K562 (cell line): ENCODE results near the gene RIT1. TPM values are rescaled to one million over a fixed set of nuclear protein-coding genes. Genes with fewer than 3 reads are reported as not detected.
A peak's percentile ranks its signal among the peaks of the same experiment; 100 is the strongest.

Source experiments
- BCOR ChIP-seq: fragments of 450-650 bp; IDR thresholded peaks from 2 replicates; pipeline ENCODE4 v1.6.1; 2016
- CAMTA2 ChIP-seq: fragments of 250-450 bp; sonication (Bioruptor Pico); conservative IDR thresholded peaks from 2 replicates; pipeline ENCODE4 v1.5.1; 2022
- ELK1 ChIP-seq: sonication (generic); formaldehyde crosslinking; IDR thresholded peaks from 2 replicates; pipeline ENCODE4 v1.8.1; 2022; ENCODE audit warnings: missing genetic modification reagents
- ETV5 ChIP-seq: sonication (generic); formaldehyde crosslinking; IDR thresholded peaks from 2 replicates; pipeline ENCODE4 v1.4.0; 2020; ENCODE audit warnings: low read depth, mild to moderate bottlenecking, missing genetic modification reagents
- FOXP1 ChIP-seq: sonication (generic); formaldehyde crosslinking; IDR thresholded peaks from 2 replicates; pipeline ENCODE4 v1.8.0; 2022; ENCODE audit warnings: mild to moderate bottlenecking, missing genetic modification reagents
- GTF2A2 ChIP-seq: IDR thresholded peaks from 2 replicates; pipeline ENCODE4 v1.6.1; 2016; ENCODE audit warnings: mild to moderate bottlenecking, missing genetic modification characterization, missing compliant biosample characterization
- HDAC2 ChIP-seq: fragments of 450-650 bp; IDR thresholded peaks from 2 replicates; pipeline ENCODE4 v1.6.1; 2016; ENCODE audit warnings: mild to moderate bottlenecking
- HMG20B ChIP-seq: fragments of 250-450 bp; sonication (Bioruptor Pico); IDR thresholded peaks from 2 replicates; pipeline ENCODE4 v1.5.0; 2021; ENCODE audit warnings: mild to moderate bottlenecking
- KDM1A ChIP-seq, 2 experiments: fragments of 450-650 bp; IDR thresholded peaks; 2 replicates each; pipeline ENCODE4 v1.6.1; 2016; ENCODE audit warnings: mild to moderate bottlenecking in 2 of 2
- MYNN ChIP-seq, 2 experiments: sonication (generic); formaldehyde crosslinking in 1 of 2; IDR thresholded peaks; 2 replicates each; pipeline versions ENCODE4 v1.5.0 to v1.6.1; 2016 to 2020; ENCODE audit warnings: antibody characterized with exemption in 1 of 2, missing genetic modification reagents in 1 of 2
- NR1H2 ChIP-seq: sonication (generic); formaldehyde crosslinking; IDR thresholded peaks from 2 replicates; pipeline ENCODE4 v1.4.0; 2020; ENCODE audit warnings: mild to moderate bottlenecking, missing genetic modification reagents
- PTBP1 ChIP-seq: fragments of 200-400 bp; formaldehyde crosslinking; IDR thresholded peaks from 2 replicates; pipeline ENCODE4 v1.6.1; 2017; ENCODE audit warnings: low read depth, low read length
- SMC3 ChIP-seq: conservative IDR thresholded peaks from 2 replicates; pipeline ENCODE4 v1.6.1; 2011; ENCODE audit warnings: low read depth, low read length, improper control_type of control experiment; ENCODE audit not compliant: insufficient read depth
- SP2 ChIP-seq: IDR thresholded peaks from 2 replicates; pipeline ENCODE4 v1.6.1; 2011; ENCODE audit warnings: mild to moderate bottlenecking, low read depth, low read length, moderate library complexity; ENCODE audit not compliant: poor library complexity, severe bottlenecking; ENCODE audit errors: extremely low read depth
- STAT5B ChIP-seq: fragments of 250-450 bp; sonication (Bioruptor Pico); IDR thresholded peaks from 2 replicates; pipeline ENCODE4 v1.8.0; 2021; ENCODE audit warnings: mild to moderate bottlenecking, inconsistent platforms
- TARDBP ChIP-seq: fragments of 450-650 bp; IDR thresholded peaks from 2 replicates; pipeline ENCODE4 v1.6.1; 2016
- U2AF1 ChIP-seq: fragments of 200-400 bp; formaldehyde crosslinking; optimal IDR thresholded peaks from 2 replicates; pipeline ENCODE3; 2017; ENCODE audit warnings: mild to moderate bottlenecking, low read depth, low read length, moderate library complexity
- XRCC5 ChIP-seq: fragments of 200-400 bp; formaldehyde crosslinking; IDR thresholded peaks from 2 replicates; pipeline ENCODE4 v1.6.1; 2017; ENCODE audit warnings: low read depth, mild to moderate bottlenecking, low read length
- ZFP30 ChIP-seq: fragments of 250-450 bp; sonication (Bioruptor Pico); IDR thresholded peaks from 2 replicates; pipeline ENCODE4 v1.8.0; 2022; ENCODE audit warnings: moderate library complexity, mild to moderate bottlenecking, inconsistent platforms, borderline replicate concordance
- ZNF165 ChIP-seq: fragments of 250-450 bp; sonication (Bioruptor Pico); IDR thresholded peaks from 2 replicates; pipeline ENCODE4 v1.4.0; 2020; ENCODE audit warnings: borderline replicate concordance
- ZNF239 ChIP-seq: fragments of 250-450 bp; sonication (Bioruptor Pico); IDR thresholded peaks from 2 replicates; pipeline ENCODE4 v1.4.0; 2020; ENCODE audit warnings: mild to moderate bottlenecking
- ZNF507 ChIP-seq: conservative IDR thresholded peaks from 2 replicates; pipeline ENCODE4 v1.6.1; 2017; ENCODE audit warnings: missing genetic modification characterization, missing compliant biosample characterization
- polyA plus RNA-seq, 8 experiments: library from polyadenylated mRNA; depleted of rRNA in 4 of 8; stranded (reverse) in 5 of 8; unstranded in 3 of 8; fragments of >200 nt; fragmentation: Nextera tagmentation in 2 of 8; fragmentation: Illumina TruSeq in 1 of 8; extraction: Ambion mirVana in 2 of 8; extraction: Trizol in 1 of 8; gene quantifications; 2 replicates each; pipeline versions ENCODE4 v1.2.1 to v1.2.3, GENCODE V29; 2011 to 2014; ENCODE audit warnings: inconsistent platforms in 1 of 8, missing spikeins in 1 of 8
- total RNA-seq, 7 experiments: library from RNA; depleted of rRNA in 6 of 7; stranded (reverse); fragments of >200 nt in 6 of 7; fragmentation: Illumina TruSeq in 2 of 7; extraction: Trizol in 2 of 7; gene quantifications; 2 replicates each; pipeline versions ENCODE4 v1.2.1 to v1.2.3, GENCODE V29; 2011 to 2021; ENCODE audit warnings: low replicate concordance in 1 of 7
- TF ChIP-seq, protein P1 (sequence below): fragments of 250-450 bp; sonication (Bioruptor Pico); IDR thresholded peaks from 2 replicates; pipeline ENCODE4 v1.8.0; 2021; ENCODE audit warnings: moderate library complexity, mild to moderate bottlenecking, inconsistent platforms
- TF ChIP-seq, protein P2 (sequence below): fragments of 250-450 bp; sonication (Bioruptor Pico); IDR thresholded peaks from 2 replicates; pipeline ENCODE4 v1.8.0; 2022; ENCODE audit warnings: inconsistent platforms
- TF ChIP-seq, protein P3 (sequence below): sonication (generic); formaldehyde crosslinking; IDR thresholded peaks from 2 replicates; pipeline ENCODE4 v1.8.0; 2022; ENCODE audit warnings: mild to moderate bottlenecking, missing genetic modification reagents, borderline replicate concordance

Gene RIT1
- total and polyA plus RNA-seq, 9 of the 15 experiments (the other 6 are each of a cell fraction or from before 2014, with no cell fraction given): 13.5 to 57.6 (median 22.9) TPM

DNA sequence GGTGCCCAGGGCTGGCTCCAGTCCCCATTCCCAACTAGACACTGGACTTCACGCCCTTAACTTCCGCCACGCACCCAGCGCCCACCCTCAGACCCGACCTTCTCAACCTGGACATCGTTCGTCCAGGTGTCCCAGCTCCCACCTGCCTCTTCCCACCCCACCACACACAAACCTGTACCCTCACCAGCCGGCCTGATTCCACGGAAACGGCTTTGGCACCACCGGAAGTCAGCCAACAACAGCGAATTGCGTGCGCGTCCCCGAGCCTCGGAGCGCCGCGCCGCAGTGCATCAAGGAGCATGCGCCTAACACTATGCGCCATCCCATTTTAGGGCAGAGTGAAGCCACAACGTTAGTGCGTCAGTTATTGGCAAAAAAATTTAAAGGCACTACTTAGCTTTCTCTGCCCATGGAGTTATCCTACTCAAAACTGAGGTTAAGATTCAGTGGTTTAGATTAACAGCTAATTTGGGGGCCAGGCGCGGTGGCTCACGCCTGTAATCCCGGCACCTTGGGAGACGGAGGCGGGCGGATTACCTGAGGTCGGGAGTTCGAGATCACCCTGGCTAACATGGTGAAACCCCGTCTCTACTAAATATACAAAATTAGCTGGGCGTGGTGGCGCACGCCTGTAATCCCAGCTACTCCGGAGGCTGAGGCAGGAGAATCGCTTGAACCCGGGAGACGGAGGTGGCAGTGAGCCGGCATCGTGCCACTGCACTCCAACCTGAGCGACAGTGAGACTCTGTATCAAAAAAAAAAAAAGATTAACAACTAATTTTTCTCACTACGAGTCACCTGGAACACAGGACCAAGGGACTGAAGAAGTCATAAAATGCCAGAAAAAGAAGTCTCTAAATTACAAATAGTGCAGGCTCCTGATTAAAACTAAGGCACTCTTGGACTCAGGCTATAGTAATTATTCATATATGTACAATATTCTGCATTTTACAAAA lies 53.9 kb downstream of the RIT1 start, which contains the start of gene GON4L (continued):
- TF ChIP-seq HMG20B: no peak
- no peak for TF ChIP-seq ELK1
- TF ChIP-seq, protein P1, sequence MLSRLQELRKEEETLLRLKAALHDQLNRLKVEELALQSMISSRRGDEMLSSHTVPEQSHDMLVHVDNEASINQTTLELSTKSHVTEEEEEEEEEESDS: no peak
- TF ChIP-seq FOXP1 (CRISPR knock-in tag): no peak
- no peak for TF ChIP-seq GTF2A2 (tag)
- peak; percentile 75 for TF ChIP-seq HDAC2
- no peak for TF ChIP-seq SP2
- TF ChIP-seq TARDBP: no peak
- TF ChIP-seq PTBP1: no peak
- no peak for TF ChIP-seq ZNF239 (CRISPR knock-in tag)
- no peak for TF ChIP-seq CAMTA2 (CRISPR knock-in tag)
- TF ChIP-seq ZNF165: no peak
- TF ChIP-seq, protein P2, sequence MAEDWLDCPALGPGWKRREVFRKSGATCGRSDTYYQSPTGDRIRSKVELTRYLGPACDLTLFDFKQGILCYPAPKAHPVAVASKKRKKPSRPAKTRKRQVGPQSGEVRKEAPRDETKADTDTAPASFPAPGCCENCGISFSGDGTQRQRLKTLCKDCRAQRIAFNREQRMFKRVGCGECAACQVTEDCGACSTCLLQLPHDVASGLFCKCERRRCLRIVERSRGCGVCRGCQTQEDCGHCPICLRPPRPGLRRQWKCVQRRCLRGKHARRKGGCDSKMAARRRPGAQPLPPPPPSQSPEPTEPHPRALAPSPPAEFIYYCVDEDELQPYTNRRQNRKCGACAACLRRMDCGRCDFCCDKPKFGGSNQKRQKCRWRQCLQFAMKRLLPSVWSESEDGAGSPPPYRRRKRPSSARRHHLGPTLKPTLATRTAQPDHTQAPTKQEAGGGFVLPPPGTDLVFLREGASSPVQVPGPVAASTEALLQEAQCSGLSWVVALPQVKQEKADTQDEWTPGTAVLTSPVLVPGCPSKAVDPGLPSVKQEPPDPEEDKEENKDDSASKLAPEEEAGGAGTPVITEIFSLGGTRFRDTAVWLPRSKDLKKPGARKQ: no peak
- TF ChIP-seq XRCC5: no peak
- TF ChIP-seq, protein P3, sequence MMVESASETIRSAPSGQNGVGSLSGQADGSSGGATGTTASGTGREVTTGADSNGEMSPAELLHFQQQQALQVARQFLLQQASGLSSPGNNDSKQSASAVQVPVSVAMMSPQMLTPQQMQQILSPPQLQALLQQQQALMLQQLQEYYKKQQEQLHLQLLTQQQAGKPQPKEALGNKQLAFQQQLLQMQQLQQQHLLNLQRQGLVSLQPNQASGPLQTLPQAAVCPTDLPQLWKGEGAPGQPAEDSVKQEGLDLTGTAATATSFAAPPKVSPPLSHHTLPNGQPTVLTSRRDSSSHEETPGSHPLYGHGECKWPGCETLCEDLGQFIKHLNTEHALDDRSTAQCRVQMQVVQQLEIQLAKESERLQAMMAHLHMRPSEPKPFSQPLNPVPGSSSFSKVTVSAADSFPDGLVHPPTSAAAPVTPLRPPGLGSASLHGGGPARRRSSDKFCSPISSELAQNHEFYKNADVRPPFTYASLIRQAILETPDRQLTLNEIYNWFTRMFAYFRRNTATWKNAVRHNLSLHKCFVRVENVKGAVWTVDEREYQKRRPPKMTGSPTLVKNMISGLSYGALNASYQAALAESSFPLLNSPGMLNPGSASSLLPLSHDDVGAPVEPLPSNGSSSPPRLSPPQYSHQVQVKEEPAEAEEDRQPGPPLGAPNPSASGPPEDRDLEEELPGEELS (CRISPR knock-in tag): no peak
- 0 out of 2 replicates have a peak, but pooled peaks have one; percentile 44 for TF ChIP-seq NR1H2 (CRISPR knock-in tag)
- TF ChIP-seq ZNF507 (tag): no peak
- no peak for TF ChIP-seq ZFP30
- no peak for TF ChIP-seq MYNN (IDR thresholded peaks at IDR 0.05)
- no peak for TF ChIP-seq MYNN (CRISPR knock-in tag; IDR thresholded peaks at IDR 0.05)
- no peak for TF ChIP-seq STAT5B (CRISPR knock-in tag)
- TF ChIP-seq SMC3: no peak
- TF ChIP-seq BCOR: peak; percentile 92
- peak; percentile 33 to 39; a peak in 1 of 4 replicates for TF ChIP-seq KDM1A (IDR thresholded peaks at IDR 0.05)
- no peak for TF ChIP-seq U2AF1
- TF ChIP-seq ETV5 (CRISPR knock-in tag): peak; percentile 94
